ENCODE data around the gene CFAP20DC.
"Not testable (repeated sequence)": the region's sequence is repeated elsewhere in the genome, so short reads cannot be mapped to it uniquely, and the experiment has no call there.

Gene CFAP20DC

GRCh38 chr3:59016930-59017616 lies 32.8 kb downstream of the CFAP20DC start:
- DNase-seq = no peak

- DNase-seq = no peak
Measured at GRCh38 chr3:59013611-59014010, 36.2 kb downstream of the CFAP20DC start.

- no peak for DNase-seq
Measured at GRCh38 chr3:59006634-59007517, 42.9 kb downstream of the CFAP20DC start.

GRCh38 chr3:59001675-59002074 lies 48.1 kb downstream of the CFAP20DC start:
- no peak for DNase-seq

GRCh38 chr3:58999774-59000160 lies 50.1 kb downstream of the CFAP20DC start:
- DNase-seq = no peak

GRCh38 chr3:58999134-58999773 lies 50.6 kb downstream of the CFAP20DC start:
- no peak for DNase-seq

GRCh38 chr3:58998476-58999117 lies 51.2 kb downstream of the CFAP20DC start:
- peak; percentile 91 for DNase-seq

- no peak for DNase-seq
Measured at GRCh38 chr3:58996730-58997129, 53.1 kb downstream of the CFAP20DC start.

- DNase-seq = peak; percentile 75
Measured at GRCh38 chr3:58994746-58995330, 55.0 kb downstream of the CFAP20DC start.

- DNase-seq = no peak
Measured at GRCh38 chr3:58993547-58993946, 56.3 kb downstream of the CFAP20DC start.

- no peak for DNase-seq
Measured at GRCh38 chr3:58991623-58992022, 58.2 kb downstream of the CFAP20DC start.

GRCh38 chr3:58991026-58991425 lies 58.8 kb downstream of the CFAP20DC start:
- DNase-seq = no peak

GRCh38 chr3:58989955-58990354 lies 59.9 kb downstream of the CFAP20DC start:
- DNase-seq = no peak

GRCh38 chr3:58989163-58989562 lies 60.7 kb downstream of the CFAP20DC start:
- no peak for DNase-seq

GRCh38 chr3:58988041-58988440 lies 61.8 kb downstream of the CFAP20DC start:
- DNase-seq = no peak

GRCh38 chr3:58986654-58987053 lies 63.2 kb downstream of the CFAP20DC start:
- no peak for DNase-seq

GRCh38 chr3:58979840-58980239 lies 70.0 kb downstream of the CFAP20DC start:
- no peak for DNase-seq

- no peak for DNase-seq
Measured at GRCh38 chr3:58973796-58974195, 76.0 kb downstream of the CFAP20DC start.

- DNase-seq = not testable (repeated sequence)
Measured at GRCh38 chr3:58967866-58968265, 82.0 kb downstream of the CFAP20DC start.

- no peak for DNase-seq
Measured at GRCh38 chr3:58965865-58966264, 84.0 kb downstream of the CFAP20DC start.

- no peak for DNase-seq
Measured at GRCh38 chr3:58963928-58964503, 85.8 kb downstream of the CFAP20DC start.

- DNase-seq = no peak
Measured at GRCh38 chr3:58962816-58963215, 87.0 kb downstream of the CFAP20DC start.

Data from amniotic stem cell (primary cell).